ENCODE results near the gene DSG2.

Gene DSG2

GRCh38 chr18:31592506-31593157 is 94.7 kb downstream of the DSG2 start:
- DNase-seq: no peak

GRCh38 chr18:31595121-31595771 is 97.3 kb downstream of the DSG2 start:
- no peak for DNase-seq

DNA sequence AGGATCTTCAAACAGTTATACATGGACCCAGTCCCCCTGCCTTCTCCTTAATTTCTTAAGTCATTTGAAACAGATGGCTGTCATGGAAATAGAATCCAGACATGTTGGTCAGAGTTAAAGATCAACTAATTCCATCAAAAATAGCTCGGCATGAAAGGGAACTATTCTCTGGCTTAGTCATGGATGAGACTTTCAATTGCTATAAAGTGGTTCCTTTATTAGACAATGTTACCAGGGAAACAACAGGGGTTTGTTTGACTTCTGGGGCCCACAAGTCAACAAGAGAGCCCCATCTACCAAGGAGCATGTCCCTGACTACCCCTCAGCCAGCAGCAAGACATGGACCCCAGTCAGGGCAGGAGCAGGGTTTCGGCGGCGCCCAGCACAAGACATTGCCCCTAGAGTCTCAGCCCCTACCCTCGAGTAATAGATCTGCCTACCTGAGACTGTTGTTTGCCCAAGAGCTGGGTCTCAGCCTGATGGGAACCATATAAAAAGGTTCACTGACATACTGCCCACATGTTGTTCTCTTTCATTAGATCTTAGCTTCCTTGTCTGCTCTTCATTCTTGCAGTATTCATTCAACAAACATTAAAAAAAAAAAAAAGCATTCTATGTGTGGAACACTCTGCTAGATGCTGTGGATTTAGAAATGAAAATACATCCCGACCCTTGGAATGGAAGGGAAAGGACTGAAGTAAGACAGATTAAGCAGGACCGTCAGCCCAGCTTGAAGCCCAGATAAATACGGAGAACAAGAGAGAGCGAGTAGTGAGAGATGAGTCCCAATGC is 98.3 kb downstream of the DSG2 start:
- DNase-seq: no peak

DNA sequence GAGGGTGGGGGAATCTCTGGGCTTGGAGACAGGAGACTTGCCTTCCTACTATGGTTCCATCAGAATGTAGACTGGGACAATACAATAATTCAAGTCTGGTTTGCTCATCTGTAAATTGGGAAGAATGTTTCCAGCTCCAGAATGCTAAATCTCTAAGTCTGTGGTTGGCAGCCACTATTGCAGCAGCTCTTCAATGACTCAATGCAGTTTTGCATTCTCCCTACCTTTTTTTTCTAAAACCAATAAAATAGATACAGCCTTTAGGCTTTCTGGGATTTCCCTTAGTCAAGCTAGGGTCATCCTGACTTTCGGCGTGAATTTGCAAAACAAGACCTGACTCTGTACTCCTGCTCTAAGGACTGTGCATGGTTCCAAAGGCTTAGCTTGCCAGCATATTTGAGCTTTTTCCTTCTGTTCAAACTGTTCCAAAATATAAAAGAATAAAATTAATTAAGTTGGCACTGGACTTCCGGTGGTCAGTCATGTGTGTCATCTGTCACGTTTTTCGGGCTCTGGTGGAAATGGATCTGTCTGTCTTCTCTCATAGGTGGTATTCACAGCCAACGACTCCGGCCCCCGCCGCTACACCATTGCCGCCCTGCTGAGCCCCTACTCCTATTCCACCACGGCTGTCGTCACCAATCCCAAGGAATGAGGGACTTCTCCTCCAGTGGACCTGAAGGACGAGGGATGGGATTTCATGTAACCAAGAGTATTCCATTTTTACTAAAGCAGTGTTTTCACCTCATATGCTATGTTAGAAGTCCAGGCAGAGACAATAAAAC is 100.2 kb downstream of the DSG2 start:
- no peak for DNase-seq

Data from DMS79 (cell line).